Right lobe of liver (tissue), 4 donors: ENCODE results near the gene MTHFD1L.

Experiments used
- POLR2A ChIP-seq: fragments of 450-650 bp; IDR thresholded peaks from one replicate; pipeline ENCODE4 v1.6.1; 2017; ENCODE audit warnings: antibody characterized with exemption, mild to moderate bottlenecking
- TF ChIP-seq, protein P1 (sequence below), 4 donors: fragments of 200-600 bp in 3 of 4; fragments of 450-650 bp in 1 of 4; IDR thresholded peaks; one replicate each; pipeline versions ENCODE4 v1.5.1 to v1.8.0; 2016 to 2022; ENCODE audit warnings: antibody characterized with exemption in 4 of 4, mild to moderate bottlenecking in 2 of 4
- donor health status: DM: no; HTN: no; CAD: no.
- donor health status: DM: no; HTN: no; CAD: no.
- donor health status: DM: no; HTN: yes; CAD: no.

DNA sequence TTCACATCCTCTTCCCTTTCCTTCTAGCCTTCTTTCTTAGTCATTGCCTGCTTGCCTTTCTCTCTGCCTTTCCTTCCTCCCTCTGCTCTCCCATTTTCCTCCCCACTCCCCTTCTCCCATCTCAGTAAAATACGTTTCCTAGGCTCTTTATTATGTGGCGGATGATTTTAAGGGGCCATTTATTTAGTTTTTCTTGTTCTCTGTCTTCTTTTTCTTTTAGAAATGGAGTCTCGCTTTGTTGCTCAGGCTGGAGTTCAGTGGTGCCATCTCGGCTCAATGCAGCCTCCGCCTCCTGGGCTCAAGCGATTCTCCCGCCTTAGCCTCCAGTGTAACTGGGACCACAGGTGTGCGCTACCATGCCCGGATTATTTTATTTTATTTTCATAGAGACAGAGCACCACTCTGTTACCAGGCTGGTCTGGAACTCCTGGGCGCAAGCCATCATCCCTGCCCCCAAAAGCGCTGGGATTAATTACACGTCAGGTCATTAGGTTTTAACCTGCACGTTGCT is 1.5 kb downstream of the MTHFD1L start:
- TF ChIP-seq, protein P1, sequence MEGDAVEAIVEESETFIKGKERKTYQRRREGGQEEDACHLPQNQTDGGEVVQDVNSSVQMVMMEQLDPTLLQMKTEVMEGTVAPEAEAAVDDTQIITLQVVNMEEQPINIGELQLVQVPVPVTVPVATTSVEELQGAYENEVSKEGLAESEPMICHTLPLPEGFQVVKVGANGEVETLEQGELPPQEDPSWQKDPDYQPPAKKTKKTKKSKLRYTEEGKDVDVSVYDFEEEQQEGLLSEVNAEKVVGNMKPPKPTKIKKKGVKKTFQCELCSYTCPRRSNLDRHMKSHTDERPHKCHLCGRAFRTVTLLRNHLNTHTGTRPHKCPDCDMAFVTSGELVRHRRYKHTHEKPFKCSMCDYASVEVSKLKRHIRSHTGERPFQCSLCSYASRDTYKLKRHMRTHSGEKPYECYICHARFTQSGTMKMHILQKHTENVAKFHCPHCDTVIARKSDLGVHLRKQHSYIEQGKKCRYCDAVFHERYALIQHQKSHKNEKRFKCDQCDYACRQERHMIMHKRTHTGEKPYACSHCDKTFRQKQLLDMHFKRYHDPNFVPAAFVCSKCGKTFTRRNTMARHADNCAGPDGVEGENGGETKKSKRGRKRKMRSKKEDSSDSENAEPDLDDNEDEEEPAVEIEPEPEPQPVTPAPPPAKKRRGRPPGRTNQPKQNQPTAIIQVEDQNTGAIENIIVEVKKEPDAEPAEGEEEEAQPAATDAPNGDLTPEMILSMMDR (IDR thresholded peaks at IDR 0.05) = no peak
- TF ChIP-seq POLR2A = no peak
